Panc1 (cell line): ENCODE measurements around the gene RAB1B. TPM values are rescaled to one million over a fixed set of nuclear protein-coding genes. Genes with fewer than 3 reads are reported as not detected.

ENCODE experiments used
- ATAC-seq: fragments of 200-7000 bp; cut with Tn5 transposase; 2 replicates; pipeline ENCODE4 v1.9.1; 2020; ENCODE audit warnings: mild to moderate bottlenecking, moderate library complexity
- BruUV-seq: library from RNA; stranded (reverse); fragments of 400-500 nt; replicated peaks from 2 replicates; lab custom pipeline; 2021; lab: Mats Ljungman, UMichigan
- CTCF ChIA-PET: fragments of 300-600 bp; sonication (Branson Sonifier 250); formaldehyde crosslinking; loops from one replicate; lab custom pipeline; 2022; ENCODE audit warnings: antibody characterized with exemption; lab: Charles Lee
- POLR2A ChIA-PET: fragments of 300-600 bp; sonication (Branson Sonifier 250); formaldehyde crosslinking; loops from one replicate; lab custom pipeline; 2022; ENCODE audit warnings: antibody characterized with exemption; lab: Charles Lee
- DNase-seq: peaks from one replicate; pipeline ENCODE4 v3.0.0-alpha.2; 2010; ENCODE audit warnings: low read depth, low spot score
- H3K27ac ChIP-seq: 2 replicates; pipeline ENCODE4 v1.5.1; 2011; ENCODE audit warnings: mild to moderate bottlenecking, low read length, inconsistent platforms
- H3K27me3 ChIP-seq: fragments of 200-500 bp; sonication (Bioruptor generic); 2 replicates; pipeline ENCODE4 v1.6.0; 2014; ENCODE audit warnings: low read length, inconsistent platforms; ENCODE audit not compliant: control insufficient read depth, insufficient read depth
- H3K36me3 ChIP-seq: fragments of 200-500 bp; sonication (Bioruptor generic); 2 replicates; pipeline ENCODE4 v1.5.1; 2014; ENCODE audit warnings: inconsistent platforms, mild to moderate bottlenecking, low read length, moderate library complexity; ENCODE audit not compliant: control insufficient read depth, insufficient read depth
- H3K4me1 ChIP-seq: 2 replicates; pipeline ENCODE4 v1.5.1; 2011; ENCODE audit warnings: inconsistent platforms, mild to moderate bottlenecking, low read length, moderate library complexity; ENCODE audit not compliant: control insufficient read depth, insufficient read depth
- H3K4me3 ChIP-seq, 2 experiments: 2 replicates each; pipeline ENCODE4 v1.5.1; 2011 to 2012; ENCODE audit warnings: low read depth in 2 of 2, low read length in 2 of 2, mild to moderate bottlenecking in 2 of 2, inconsistent platforms in 1 of 2, moderate library complexity in 1 of 2
- H3K9me3 ChIP-seq: fragments of 200-500 bp; sonication (Bioruptor generic); 2 replicates; pipeline ENCODE4 v1.5.1; 2014; ENCODE audit warnings: low read depth, mild to moderate bottlenecking, inconsistent platforms, low read length, moderate library complexity; ENCODE audit not compliant: control insufficient read depth, insufficient read depth
- POLR2AphosphoS5 ChIP-seq: IDR thresholded peaks from 2 replicates; pipeline ENCODE4 v1.6.1; 2012; ENCODE audit warnings: mild to moderate bottlenecking, low read depth, low read length, moderate library complexity
- SIN3A ChIP-seq: IDR thresholded peaks from 2 replicates; pipeline ENCODE4 v1.6.1; 2012; ENCODE audit warnings: low read depth, mild to moderate bottlenecking, low read length, moderate library complexity, borderline replicate concordance; ENCODE audit not compliant: insufficient read depth
- TCF7L2 ChIP-seq: IDR thresholded peaks from 2 replicates; pipeline ENCODE4 v1.6.1; 2011; ENCODE audit warnings: mild to moderate bottlenecking, low read depth, low read length, inconsistent platforms
- in situ Hi-C: cut with HindIII; loops from 2 replicates; pipeline ENCODE4 v1.10.0; 2016; ENCODE audit warnings: low sequenced_read_pairs, low pct_unique_long_range_greater_than_20kb
- intact Hi-C: fragments of 100-400 bp; cut with micrococcal nuclease; formaldehyde crosslinking; loops from one replicate; pipeline ENCODE4 v1.10.0; 2022; ENCODE audit not compliant: unreplicated experiment
- total RNA-seq: library from RNA; stranded (reverse); gene quantifications from one replicate; pipeline ENCODE4 v1.2.1, GENCODE V29; 2021; ENCODE audit not compliant: unreplicated experiment
- TF ChIP-seq, protein P1 (sequence below), 2 experiments: IDR thresholded peaks; 2 replicates each; pipeline ENCODE4 v1.6.1; 2011 to 2012; ENCODE audit warnings: low read depth in 2 of 2, control low read depth in 1 of 2, low read length in 1 of 2, mild to moderate bottlenecking in 1 of 2, moderate library complexity in 1 of 2; ENCODE audit not compliant: insufficient read depth in 1 of 2
- TF ChIP-seq, protein P2 (sequence below): fragments of 450-650 bp; IDR thresholded peaks from 2 replicates; pipeline ENCODE4 v1.5.1; 2017; ENCODE audit warnings: mild to moderate bottlenecking

RAB1B gene
- total RNA-seq, 1 experiment from 2014 or later: 256 TPM

DNA sequence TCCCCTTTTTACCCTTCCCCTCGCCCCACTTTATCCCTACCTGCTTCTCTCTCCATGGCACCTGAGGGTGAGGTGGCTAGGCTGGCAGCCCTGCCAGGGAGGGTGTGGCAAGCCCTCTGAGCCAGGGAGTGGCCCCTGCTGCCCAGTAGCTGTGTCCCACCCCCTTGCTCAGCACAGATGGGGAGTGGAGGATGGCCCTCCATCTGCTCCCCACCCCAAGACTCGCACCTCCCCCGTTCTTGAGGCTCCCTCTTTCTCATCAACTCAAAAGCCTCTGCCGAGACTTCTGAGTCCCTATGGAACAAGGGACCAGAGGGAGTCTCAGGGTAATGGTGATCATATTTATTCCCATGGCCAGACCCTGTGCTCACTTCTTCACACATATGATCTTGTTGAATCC is 24.9 kb downstream of the RAB1B start:
- H3K36me3 ChIP-seq: no peaks in the 10 kb centered on the region; the same call in 1 of the 2 replicates
- BruUV-seq: no TSS peak
- ChIA-PET POLR2A (no interaction called here), CTCF (no interaction called here)
- H3K27me3 ChIP-seq: no peaks in the 10 kb centered on the region
- peaks cover 6% of the 10 kb centered on the region for H3K4me1 ChIP-seq
- intact Hi-C loops (no loop called here), in situ Hi-C loops (no loop called here)
- no peak overlapping the region for H3K4me3 ChIP-seq
- ATAC-seq (no peak), DNase-seq (no peak)
- no peaks in the 10 kb centered on the region for H3K9me3 ChIP-seq
- no peak overlapping the region for H3K27ac ChIP-seq
- TF ChIP-seq, protein P1, sequence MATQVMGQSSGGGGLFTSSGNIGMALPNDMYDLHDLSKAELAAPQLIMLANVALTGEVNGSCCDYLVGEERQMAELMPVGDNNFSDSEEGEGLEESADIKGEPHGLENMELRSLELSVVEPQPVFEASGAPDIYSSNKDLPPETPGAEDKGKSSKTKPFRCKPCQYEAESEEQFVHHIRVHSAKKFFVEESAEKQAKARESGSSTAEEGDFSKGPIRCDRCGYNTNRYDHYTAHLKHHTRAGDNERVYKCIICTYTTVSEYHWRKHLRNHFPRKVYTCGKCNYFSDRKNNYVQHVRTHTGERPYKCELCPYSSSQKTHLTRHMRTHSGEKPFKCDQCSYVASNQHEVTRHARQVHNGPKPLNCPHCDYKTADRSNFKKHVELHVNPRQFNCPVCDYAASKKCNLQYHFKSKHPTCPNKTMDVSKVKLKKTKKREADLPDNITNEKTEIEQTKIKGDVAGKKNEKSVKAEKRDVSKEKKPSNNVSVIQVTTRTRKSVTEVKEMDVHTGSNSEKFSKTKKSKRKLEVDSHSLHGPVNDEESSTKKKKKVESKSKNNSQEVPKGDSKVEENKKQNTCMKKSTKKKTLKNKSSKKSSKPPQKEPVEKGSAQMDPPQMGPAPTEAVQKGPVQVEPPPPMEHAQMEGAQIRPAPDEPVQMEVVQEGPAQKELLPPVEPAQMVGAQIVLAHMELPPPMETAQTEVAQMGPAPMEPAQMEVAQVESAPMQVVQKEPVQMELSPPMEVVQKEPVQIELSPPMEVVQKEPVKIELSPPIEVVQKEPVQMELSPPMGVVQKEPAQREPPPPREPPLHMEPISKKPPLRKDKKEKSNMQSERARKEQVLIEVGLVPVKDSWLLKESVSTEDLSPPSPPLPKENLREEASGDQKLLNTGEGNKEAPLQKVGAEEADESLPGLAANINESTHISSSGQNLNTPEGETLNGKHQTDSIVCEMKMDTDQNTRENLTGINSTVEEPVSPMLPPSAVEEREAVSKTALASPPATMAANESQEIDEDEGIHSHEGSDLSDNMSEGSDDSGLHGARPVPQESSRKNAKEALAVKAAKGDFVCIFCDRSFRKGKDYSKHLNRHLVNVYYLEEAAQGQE (IDR thresholded peaks at IDR 0.05; ENCODE audit: insufficient read depth in 1 of 2, low read depth in 2 of 2, low read length in 1 of 2): no peak
- no peak for TF ChIP-seq TCF7L2
- no peak for TF ChIP-seq POLR2AphosphoS5
- no peak for TF ChIP-seq SIN3A
- TF ChIP-seq, protein P2, sequence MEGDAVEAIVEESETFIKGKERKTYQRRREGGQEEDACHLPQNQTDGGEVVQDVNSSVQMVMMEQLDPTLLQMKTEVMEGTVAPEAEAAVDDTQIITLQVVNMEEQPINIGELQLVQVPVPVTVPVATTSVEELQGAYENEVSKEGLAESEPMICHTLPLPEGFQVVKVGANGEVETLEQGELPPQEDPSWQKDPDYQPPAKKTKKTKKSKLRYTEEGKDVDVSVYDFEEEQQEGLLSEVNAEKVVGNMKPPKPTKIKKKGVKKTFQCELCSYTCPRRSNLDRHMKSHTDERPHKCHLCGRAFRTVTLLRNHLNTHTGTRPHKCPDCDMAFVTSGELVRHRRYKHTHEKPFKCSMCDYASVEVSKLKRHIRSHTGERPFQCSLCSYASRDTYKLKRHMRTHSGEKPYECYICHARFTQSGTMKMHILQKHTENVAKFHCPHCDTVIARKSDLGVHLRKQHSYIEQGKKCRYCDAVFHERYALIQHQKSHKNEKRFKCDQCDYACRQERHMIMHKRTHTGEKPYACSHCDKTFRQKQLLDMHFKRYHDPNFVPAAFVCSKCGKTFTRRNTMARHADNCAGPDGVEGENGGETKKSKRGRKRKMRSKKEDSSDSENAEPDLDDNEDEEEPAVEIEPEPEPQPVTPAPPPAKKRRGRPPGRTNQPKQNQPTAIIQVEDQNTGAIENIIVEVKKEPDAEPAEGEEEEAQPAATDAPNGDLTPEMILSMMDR: no peak

DNA sequence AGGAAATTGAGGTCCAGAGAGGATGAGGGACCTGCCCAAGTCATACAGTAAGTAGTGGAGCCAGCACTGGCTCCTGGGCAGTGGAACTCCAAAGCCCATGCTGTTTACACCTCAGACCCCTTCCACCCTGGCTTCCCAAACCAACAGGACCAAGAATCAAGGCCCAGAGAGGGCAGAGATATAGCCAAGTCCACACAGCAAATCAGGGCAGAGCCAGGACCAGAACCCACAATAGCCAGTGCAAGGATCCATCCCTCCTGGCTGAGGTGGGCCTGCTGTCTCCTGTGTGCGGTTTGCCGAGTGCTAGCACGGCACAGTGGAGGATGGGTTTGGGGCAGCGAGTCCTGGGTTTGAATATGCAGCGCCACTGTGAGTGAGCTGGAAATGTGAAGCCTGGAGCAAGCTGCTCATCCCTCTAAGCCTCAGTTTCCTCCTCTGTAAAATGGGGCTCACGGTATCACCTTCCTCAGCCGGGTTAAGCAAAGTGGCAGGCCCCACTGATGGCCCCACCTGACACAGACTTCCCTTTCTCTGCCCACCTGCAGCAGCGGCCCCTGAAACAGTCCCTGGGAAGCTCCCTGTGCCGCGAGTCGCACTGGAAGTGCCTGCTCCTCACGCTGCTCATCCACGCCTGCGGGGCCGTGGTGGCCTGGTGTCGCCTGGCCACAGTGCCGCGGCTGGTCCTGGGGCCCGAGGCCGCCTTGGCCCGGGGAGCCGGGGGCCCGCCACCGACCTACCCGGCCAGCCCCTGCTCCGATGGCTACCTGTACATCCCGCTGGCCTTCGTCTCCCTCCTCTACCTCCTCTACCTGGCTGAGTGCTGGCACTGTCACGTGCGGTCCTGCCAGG is 25.6 kb downstream of the RAB1B start:
- H3K27ac ChIP-seq: no peak overlapping the region
- H3K27me3 ChIP-seq: no peaks in the 10 kb centered on the region
- ATAC-seq (no peak), DNase-seq (no peak)
- ChIA-PET POLR2A (no interaction called here), CTCF (no interaction called here)
- in situ Hi-C loops (no loop called here), intact Hi-C loops (no loop called here)
- BruUV-seq: no TSS peak
- no peak overlapping the region for H3K4me3 ChIP-seq
- H3K9me3 ChIP-seq: no peaks in the 10 kb centered on the region
- H3K36me3 ChIP-seq: no peaks in the 10 kb centered on the region
- TF ChIP-seq SIN3A: no peak
- TF ChIP-seq, protein P1 (IDR thresholded peaks at IDR 0.05; ENCODE audit: insufficient read depth in 1 of 2, low read depth in 2 of 2, low read length in 1 of 2): no peak
- TF ChIP-seq POLR2AphosphoS5: no peak
- no peak for TF ChIP-seq TCF7L2
- TF ChIP-seq, protein P2: no peak
- H3K4me1 ChIP-seq: peaks cover 6% of the 10 kb centered on the region
